NB4 (cell line): ENCODE data around the gene SEMA3A.

Experiments
- CTCF ChIP-seq: IDR thresholded peaks from one replicate; pipeline ENCODE4 v1.5.1; 2012; ENCODE audit warnings: low read depth, low read length
- POLR2A ChIP-seq: IDR thresholded peaks from 2 replicates; pipeline ENCODE4 v1.6.1; 2011; ENCODE audit warnings: mild to moderate bottlenecking; ENCODE audit not compliant: insufficient read length; ENCODE audit errors: extremely low read depth

DNA sequence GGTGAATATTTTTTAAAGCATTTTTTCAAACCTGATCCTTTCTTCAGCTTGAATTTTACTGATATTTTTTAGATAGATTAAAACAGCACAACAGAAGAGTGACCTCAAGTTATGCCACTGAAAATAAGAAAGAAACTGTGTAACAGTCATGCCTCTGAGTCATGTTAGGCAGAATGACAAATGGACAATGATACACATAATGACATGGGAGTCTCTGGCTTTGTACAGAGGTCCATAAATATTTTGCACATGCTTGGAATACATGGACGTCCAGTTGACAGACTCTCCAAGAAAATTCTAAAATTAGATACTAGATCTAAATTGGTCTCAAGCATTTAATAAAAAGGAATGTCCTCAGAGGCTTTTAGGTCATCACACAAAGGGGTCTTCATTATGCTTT is 21.9 kb upstream of the SEMA3A start:
- no peak for TF ChIP-seq CTCF
- TF ChIP-seq POLR2A, result no peak
